ENCODE results near the gene MKRN3.
"Not testable (repeated sequence)": the region's sequence is repeated elsewhere in the genome, so short reads cannot be mapped to it uniquely, and the experiment has no call there.

The MKRN3 gene

DNA sequence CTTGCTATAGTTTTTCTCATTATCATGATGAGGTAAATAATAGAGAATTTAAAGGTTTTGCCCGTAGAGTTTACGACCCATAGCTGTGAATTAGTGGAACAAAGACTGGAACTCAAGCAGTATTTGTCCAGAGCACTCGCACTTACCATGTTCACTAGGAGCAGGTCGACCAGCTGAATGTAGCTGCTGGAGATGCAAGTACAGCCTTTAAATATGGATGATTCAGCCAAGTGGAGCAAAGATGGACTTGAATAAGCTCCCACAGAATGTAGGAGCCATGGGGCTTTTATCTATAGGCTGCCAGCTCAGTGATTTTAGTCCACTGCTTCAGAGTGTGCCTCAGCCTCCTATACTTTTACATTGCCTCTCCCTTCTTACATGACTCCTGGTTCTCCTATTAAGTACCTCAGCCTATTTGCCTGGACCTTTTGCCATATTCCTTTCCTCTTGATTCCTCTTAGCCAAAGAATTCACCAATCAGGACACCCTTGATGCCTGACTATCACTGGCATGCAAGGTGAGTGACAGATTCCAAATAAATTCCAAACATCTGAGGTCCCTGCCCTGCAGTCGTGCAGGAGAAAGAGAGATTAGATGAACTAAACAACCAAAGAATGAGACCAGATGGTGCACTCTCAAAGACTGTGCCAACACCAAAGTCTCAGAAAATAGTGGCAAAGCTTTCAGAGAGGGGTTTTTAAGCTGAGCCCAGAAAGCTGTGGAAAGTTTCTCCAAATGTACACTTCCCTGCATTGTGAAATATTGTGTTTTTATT, 3.9 kb downstream of the MKRN3 start:
- no peak overlapping the region for H3K4me3 Mint-ChIP-seq
- no peaks in the 10 kb centered on the region for H3K27me3 Mint-ChIP-seq
- H3K4me1 Mint-ChIP-seq = no peaks in the 10 kb centered on the region
- no peaks in the 10 kb centered on the region for H3K36me3 Mint-ChIP-seq
- no peak overlapping the region for H3K27ac Mint-ChIP-seq
- ATAC-seq = no peak
- H3K9me3 Mint-ChIP-seq = peaks cover 11% of the 10 kb centered on the region

DNA sequence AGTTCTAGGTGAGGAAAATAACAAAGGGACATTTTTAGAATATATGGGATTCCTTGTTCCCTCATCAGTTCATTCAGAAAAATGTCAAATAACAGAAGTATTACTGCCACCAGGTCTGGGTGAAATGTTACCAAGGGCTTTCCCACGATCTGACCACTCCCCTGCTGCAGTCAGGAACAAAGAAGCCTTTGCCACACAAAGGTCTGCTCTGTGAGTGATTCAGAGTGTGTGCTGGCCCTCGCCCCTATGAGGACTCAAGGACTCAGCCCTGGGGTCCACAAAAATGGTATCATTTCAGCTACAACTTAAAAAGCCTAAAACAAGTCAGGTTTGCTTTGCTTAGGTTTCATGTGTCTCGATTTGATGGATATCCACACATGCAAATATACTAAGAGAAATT, 5.0 kb downstream of the MKRN3 start:
- Mint-ChIP-seq H3K4me1 (no peaks in the 10 kb centered on the region), H3K27me3 (no peaks in the 10 kb centered on the region), H3K4me3 (no peak overlapping the region), H3K36me3 (no peaks in the 10 kb centered on the region), H3K27ac (no peak overlapping the region), H3K9me3 (peaks cover 3% of the 10 kb centered on the region)
- no peak for ATAC-seq

GRCh38 chr15:23572844-23573243, 7.4 kb downstream of the MKRN3 start:
- H3K36me3 Mint-ChIP-seq = no peaks in the 10 kb centered on the region
- H3K9me3 Mint-ChIP-seq = peaks cover 3% of the 10 kb centered on the region
- ATAC-seq = no peak
- H3K27me3 Mint-ChIP-seq = no peaks in the 10 kb centered on the region
- H3K4me1 Mint-ChIP-seq = no peaks in the 10 kb centered on the region
- H3K4me3 Mint-ChIP-seq = no peak overlapping the region
- H3K27ac Mint-ChIP-seq = no peak overlapping the region

GRCh38 chr15:23574742-23575141, 9.3 kb downstream of the MKRN3 start:
- no peak overlapping the region for H3K27ac Mint-ChIP-seq
- no peak for ATAC-seq
- H3K9me3 Mint-ChIP-seq = peaks cover 3% of the 10 kb centered on the region
- H3K4me1 Mint-ChIP-seq = no peaks in the 10 kb centered on the region
- no peaks in the 10 kb centered on the region for H3K36me3 Mint-ChIP-seq
- no peak overlapping the region for H3K4me3 Mint-ChIP-seq
- no peaks in the 10 kb centered on the region for H3K27me3 Mint-ChIP-seq

GRCh38 chr15:23576061-23576460, 10.6 kb downstream of the MKRN3 start:
- Mint-ChIP-seq H3K27ac (no peak overlapping the region), H3K9me3 (peaks cover 3% of the 10 kb centered on the region), H3K36me3 (no peaks in the 10 kb centered on the region), H3K4me1 (no peaks in the 10 kb centered on the region), H3K4me3 (no peak overlapping the region), H3K27me3 (no peaks in the 10 kb centered on the region)
- ATAC-seq = no peak

GRCh38 chr15:23578521-23579150, 13.2 kb downstream of the MKRN3 start:
- ATAC-seq = no peak
- Mint-ChIP-seq H3K4me1 (no peaks in the 10 kb centered on the region), H3K9me3 (no peaks in the 10 kb centered on the region), H3K36me3 (no peaks in the 10 kb centered on the region), H3K27ac (no peak overlapping the region), H3K4me3 (no peak overlapping the region), H3K27me3 (no peaks in the 10 kb centered on the region)

- H3K9me3 Mint-ChIP-seq = peaks cover 3% of the 10 kb centered on the region
- ATAC-seq = no peak
- no peaks in the 10 kb centered on the region for H3K4me1 Mint-ChIP-seq
- no peak overlapping the region for H3K4me3 Mint-ChIP-seq
- H3K27ac Mint-ChIP-seq = no peak overlapping the region
- H3K36me3 Mint-ChIP-seq = no peaks in the 10 kb centered on the region
- no peaks in the 10 kb centered on the region for H3K27me3 Mint-ChIP-seq
Observed at GRCh38 chr15:23588268-23588667, 22.8 kb downstream of the MKRN3 start.

DNA sequence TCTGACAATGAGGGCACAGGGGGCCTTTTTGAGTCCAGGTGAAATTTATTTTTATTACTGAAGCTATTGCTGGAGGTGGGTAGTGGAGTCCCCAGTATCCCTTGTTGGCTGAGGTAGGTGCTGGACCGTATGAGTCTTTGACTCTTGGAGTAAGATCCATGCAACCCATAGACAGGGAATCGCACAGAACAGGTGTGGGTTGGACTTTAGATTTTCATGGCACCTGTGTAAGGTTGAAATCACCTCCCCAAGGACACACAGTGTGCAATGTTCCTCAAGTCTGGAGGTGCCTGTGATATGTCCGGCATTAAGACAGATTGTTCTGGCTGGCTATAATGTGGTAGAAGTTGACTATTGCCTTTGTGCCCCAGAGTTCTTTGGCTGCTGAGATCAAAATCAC, 23.5 kb downstream of the MKRN3 start:
- Mint-ChIP-seq H3K27me3 (no peaks in the 10 kb centered on the region), H3K36me3 (no peaks in the 10 kb centered on the region), H3K27ac (no peak overlapping the region), H3K4me3 (no peak overlapping the region), H3K9me3 (peaks cover 3% of the 10 kb centered on the region), H3K4me1 (no peaks in the 10 kb centered on the region)
- no peak for ATAC-seq

DNA sequence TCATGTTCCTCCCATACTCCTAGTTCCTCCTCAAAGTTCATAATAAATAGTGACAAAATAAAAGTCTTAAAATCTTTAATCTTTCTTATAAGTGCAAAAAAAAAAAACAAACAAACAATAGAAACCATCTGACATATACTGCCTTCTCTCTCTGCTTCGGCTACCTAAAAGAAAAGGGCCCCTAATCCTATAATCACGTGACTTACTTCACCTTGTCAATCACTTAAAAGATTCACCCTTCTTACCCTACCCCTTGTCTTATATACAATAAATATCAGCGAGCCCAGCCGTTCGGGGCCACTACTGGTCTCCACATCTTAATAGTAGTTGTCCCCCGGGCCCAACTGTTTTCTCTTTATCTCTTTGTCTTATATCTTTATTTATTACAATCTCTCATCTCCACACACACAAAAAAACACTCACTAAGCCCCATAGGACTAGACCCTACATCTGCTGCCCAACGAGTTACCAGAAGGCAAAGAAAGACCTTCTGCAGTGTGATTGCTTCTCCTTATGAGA, 28.8 kb downstream of the MKRN3 start:
- no peak overlapping the region for H3K27ac Mint-ChIP-seq
- H3K4me1 Mint-ChIP-seq = no peaks in the 10 kb centered on the region
- no peaks in the 10 kb centered on the region for H3K27me3 Mint-ChIP-seq
- H3K36me3 Mint-ChIP-seq = no peaks in the 10 kb centered on the region
- H3K9me3 Mint-ChIP-seq = peaks cover 3% of the 10 kb centered on the region
- H3K4me3 Mint-ChIP-seq = no peak overlapping the region
- ATAC-seq = no peak

- no peaks in the 10 kb centered on the region for H3K4me1 Mint-ChIP-seq
- H3K4me3 Mint-ChIP-seq = no peak overlapping the region
- ATAC-seq = no peak
- no peaks in the 10 kb centered on the region for H3K36me3 Mint-ChIP-seq
- H3K27ac Mint-ChIP-seq = no peak overlapping the region
- H3K9me3 Mint-ChIP-seq = peaks cover 2% of the 10 kb centered on the region
- no peaks in the 10 kb centered on the region for H3K27me3 Mint-ChIP-seq
Observed at GRCh38 chr15:23595368-23595767, 29.9 kb downstream of the MKRN3 start.

DNA sequence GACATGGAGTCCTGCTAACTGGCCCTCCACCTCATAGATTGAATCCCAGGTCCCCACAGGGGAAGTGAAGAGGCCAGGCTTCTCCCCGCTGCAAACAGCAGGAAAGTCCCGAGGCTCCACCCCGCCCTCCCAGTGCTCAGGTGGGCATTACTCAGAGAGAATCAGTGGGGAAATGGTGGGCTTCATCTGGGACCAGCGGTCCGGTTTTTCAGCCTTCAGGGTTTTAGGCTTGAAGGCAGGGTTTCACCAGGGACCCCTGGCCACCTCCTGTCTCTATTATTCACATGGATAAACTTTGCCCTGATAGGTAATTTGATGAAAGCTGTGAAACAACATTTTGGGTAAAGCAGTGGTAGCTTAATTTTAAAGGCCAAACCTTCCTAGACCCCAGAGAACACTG, 31.3 kb downstream of the MKRN3 start:
- ATAC-seq = no peak
- Mint-ChIP-seq H3K36me3 (no peaks in the 10 kb centered on the region), H3K9me3 (no peaks in the 10 kb centered on the region)

GRCh38 chr15:23597278-23597677, 31.8 kb downstream of the MKRN3 start:
- not testable (repeated sequence) for H3K4me3 Mint-ChIP-seq, H3K36me3 Mint-ChIP-seq, H3K27ac Mint-ChIP-seq, H3K27me3 Mint-ChIP-seq, ATAC-seq, H3K9me3 Mint-ChIP-seq, H3K4me1 Mint-ChIP-seq

More for the DNA sequence above, 31.3 kb downstream of the MKRN3 start:
- H3K4me3 Mint-ChIP-seq = no peak overlapping the region
- H3K27ac Mint-ChIP-seq = no peak overlapping the region
- no peaks in the 10 kb centered on the region for H3K4me1 Mint-ChIP-seq
- no peaks in the 10 kb centered on the region for H3K27me3 Mint-ChIP-seq

- no peak for ATAC-seq
- no peak overlapping the region for H3K4me3 Mint-ChIP-seq
- H3K36me3 Mint-ChIP-seq = no peaks in the 10 kb centered on the region
- H3K9me3 Mint-ChIP-seq = peaks cover 7% of the 10 kb centered on the region
- no peak overlapping the region for H3K27ac Mint-ChIP-seq
- no peaks in the 10 kb centered on the region for H3K4me1 Mint-ChIP-seq
- H3K27me3 Mint-ChIP-seq = no peaks in the 10 kb centered on the region
Observed at GRCh38 chr15:23599053-23599452, 33.6 kb downstream of the MKRN3 start.

- Mint-ChIP-seq H3K36me3 (no peaks in the 10 kb centered on the region), H3K9me3 (peaks cover 7% of the 10 kb centered on the region), H3K4me1 (no peaks in the 10 kb centered on the region), H3K27me3 (no peaks in the 10 kb centered on the region), H3K27ac (no peak overlapping the region), H3K4me3 (no peak overlapping the region)
- ATAC-seq = no peak
Observed at GRCh38 chr15:23602124-23602523, 36.6 kb downstream of the MKRN3 start.

GRCh38 chr15:23606226-23606625, 40.8 kb downstream of the MKRN3 start:
- no peak overlapping the region for H3K27ac Mint-ChIP-seq
- no peaks in the 10 kb centered on the region for H3K36me3 Mint-ChIP-seq
- H3K27me3 Mint-ChIP-seq = no peaks in the 10 kb centered on the region
- H3K4me1 Mint-ChIP-seq = no peaks in the 10 kb centered on the region
- H3K4me3 Mint-ChIP-seq = no peak overlapping the region
- H3K9me3 Mint-ChIP-seq = peaks cover 7% of the 10 kb centered on the region
- ATAC-seq = no peak

DNA sequence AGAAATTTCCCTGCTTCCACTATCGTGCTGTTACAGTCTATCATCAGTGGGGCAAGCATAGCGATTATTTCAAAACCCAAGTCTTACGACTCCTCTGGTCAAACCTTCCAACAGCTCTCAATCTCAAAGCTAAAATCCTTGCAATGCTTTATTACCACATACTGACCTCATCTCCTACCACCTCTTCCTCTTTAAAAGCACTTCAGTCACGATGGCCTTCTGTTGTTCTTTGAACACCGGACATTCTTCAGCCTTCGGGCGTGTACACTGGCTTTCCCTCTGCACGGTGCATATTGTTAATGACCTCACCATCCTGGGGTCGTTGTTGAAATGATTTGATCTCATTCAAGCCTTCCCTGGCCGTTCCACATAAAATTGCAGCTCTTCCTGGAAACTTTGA, 51.1 kb downstream of the MKRN3 start:
- no peak for ATAC-seq

More for the DNA sequence above, 51.1 kb downstream of the MKRN3 start:
- Mint-ChIP-seq H3K36me3 (no peaks in the 10 kb centered on the region), H3K27ac (no peak overlapping the region), H3K9me3 (peaks cover 14% of the 10 kb centered on the region), H3K4me1 (no peaks in the 10 kb centered on the region), H3K27me3 (no peaks in the 10 kb centered on the region), H3K4me3 (no peak overlapping the region)
